KMS-11 (cell line): Measurements from ENCODE around the gene ASRGL1.

Experiments
- H2AFZ ChIP-seq: fragments of 200-600 bp; sonication (generic); 2 replicates; pipeline ENCODE4 v1.6.1; 2016; ENCODE audit warnings: antibody characterized with exemption, mixed run types, low read depth
- H3K27ac ChIP-seq: fragments of 200-600 bp; sonication (generic); 2 replicates; pipeline ENCODE4 v1.6.1; 2016; ENCODE audit warnings: mild to moderate bottlenecking, mixed run types
- H3K27me3 ChIP-seq: fragments of 200-600 bp; sonication (generic); 2 replicates; pipeline ENCODE4 v1.6.1; 2017; ENCODE audit warnings: mild to moderate bottlenecking, low read depth, mixed run types, moderate library complexity; ENCODE audit not compliant: insufficient read depth
- H3K36me3 ChIP-seq: fragments of 200-600 bp; sonication (generic); 2 replicates; pipeline ENCODE4 v1.6.1; 2017; ENCODE audit warnings: mild to moderate bottlenecking, mixed run types; ENCODE audit not compliant: insufficient read depth
- H3K4me1 ChIP-seq: fragments of 200-600 bp; sonication (generic); 2 replicates; pipeline ENCODE4 v1.6.1; 2016; ENCODE audit warnings: mild to moderate bottlenecking, low read depth, mixed run types; ENCODE audit not compliant: poor library complexity, severe bottlenecking
- H3K4me2 ChIP-seq: fragments of 200-600 bp; sonication (generic); 2 replicates; pipeline ENCODE4 v1.7.0; 2016; ENCODE audit warnings: mild to moderate bottlenecking, mixed run types
- H3K4me3 ChIP-seq: fragments of 200-600 bp; sonication (generic); IDR thresholded peaks from 2 replicates; pipeline ENCODE4 v1.6.1; 2017; ENCODE audit warnings: low read depth, low read length, mixed read lengths; ENCODE audit not compliant: insufficient read depth
- H3K79me2 ChIP-seq: fragments of 200-600 bp; sonication (generic); 2 replicates; pipeline ENCODE4 v1.6.1; 2016; ENCODE audit warnings: low read depth, mixed run types; ENCODE audit not compliant: insufficient read depth
- H3K9ac ChIP-seq: fragments of 200-600 bp; sonication (generic); 2 replicates; pipeline ENCODE4 v1.6.1; 2016; ENCODE audit warnings: mild to moderate bottlenecking, mixed run types
- H4K20me1 ChIP-seq: fragments of 200-600 bp; sonication (generic); 2 replicates; pipeline ENCODE4 v1.6.1; 2016; ENCODE audit warnings: mild to moderate bottlenecking, mixed run types; ENCODE audit not compliant: insufficient read depth
- CTCF ChIP-seq: fragments of 200-600 bp; sonication (generic); conservative IDR thresholded peaks from 2 replicates; pipeline ENCODE4 v1.6.1; 2017; ENCODE audit warnings: low read depth, mild to moderate bottlenecking, antibody characterized with exemption, low read length, moderate library complexity, mixed read lengths

ASRGL1 gene

GRCh38 chr11:62404435-62404834 is 67.2 kb downstream of the ASRGL1 start:
- no peaks in the 10 kb centered on the region for H3K4me1 ChIP-seq
- H3K27me3 ChIP-seq, result no peaks in the 10 kb centered on the region
- H3K9ac ChIP-seq, result no peak overlapping the region
- H4K20me1 ChIP-seq, result no peaks in the 10 kb centered on the region
- no peak overlapping the region for H3K27ac ChIP-seq
- H3K79me2 ChIP-seq, result no peaks in the 10 kb centered on the region
- no peak for TF ChIP-seq CTCF
- H3K36me3 ChIP-seq, result no peaks in the 10 kb centered on the region
- H3K4me3 ChIP-seq, result no peak overlapping the region
- no peak overlapping the region for H3K4me2 ChIP-seq
- H2AFZ ChIP-seq, result no peak overlapping the region

- no peak overlapping the region for H3K27ac ChIP-seq
- H3K4me3 ChIP-seq, result no peak overlapping the region
- no peak overlapping the region for H3K4me2 ChIP-seq
- H2AFZ ChIP-seq, result no peak overlapping the region
- no peak overlapping the region for H3K9ac ChIP-seq
- no peaks in the 10 kb centered on the region for H3K27me3 ChIP-seq
- no peaks in the 10 kb centered on the region for H3K36me3 ChIP-seq
- no peaks in the 10 kb centered on the region for H3K79me2 ChIP-seq
- no peak for TF ChIP-seq CTCF
- no peaks in the 10 kb centered on the region for H3K4me1 ChIP-seq
- no peaks in the 10 kb centered on the region for H4K20me1 ChIP-seq
Observed at GRCh38 chr11:62404901-62405300, 67.7 kb downstream of the ASRGL1 start.

- Histone ChIP-seq H3K36me3 (no peaks in the 10 kb centered on the region), H2AFZ (no peak overlapping the region)
- no peak for TF ChIP-seq CTCF
Observed at GRCh38 chr11:62406034-62406433, 68.8 kb downstream of the ASRGL1 start.

GRCh38 chr11:62409831-62410230 is 72.6 kb downstream of the ASRGL1 start:
- H3K79me2 ChIP-seq, result no peaks in the 10 kb centered on the region
- TF ChIP-seq CTCF, result no peak
- H3K4me2 ChIP-seq, result no peak overlapping the region
- H2AFZ ChIP-seq, result no peak overlapping the region
- no peaks in the 10 kb centered on the region for H3K4me1 ChIP-seq
- no peak overlapping the region for H3K4me3 ChIP-seq
- H3K36me3 ChIP-seq, result no peaks in the 10 kb centered on the region
- H3K9ac ChIP-seq, result no peak overlapping the region
- H3K27ac ChIP-seq, result no peak overlapping the region
- no peaks in the 10 kb centered on the region for H4K20me1 ChIP-seq
- no peaks in the 10 kb centered on the region for H3K27me3 ChIP-seq

More at GRCh38 chr11:62406034-62406433, 68.8 kb downstream of the ASRGL1 start:
- Histone ChIP-seq H3K4me1 (no peaks in the 10 kb centered on the region), H4K20me1 (no peaks in the 10 kb centered on the region), H3K79me2 (no peaks in the 10 kb centered on the region), H3K27ac (no peak overlapping the region), H3K4me3 (no peak overlapping the region), H3K4me2 (no peak overlapping the region), H3K9ac (no peak overlapping the region), H3K27me3 (no peaks in the 10 kb centered on the region)
